GM23248 (cell line): Measurements from ENCODE around the gene NPFFR1.

Source experiments
- EZH2 ChIP-seq: fragments of 200-600 bp; sonication (generic); IDR thresholded peaks from 2 replicates; pipeline ENCODE4 v1.6.1; 2018; ENCODE audit warnings: antibody characterized with exemption, mild to moderate bottlenecking; ENCODE audit not compliant: insufficient read depth, poor library complexity, severe bottlenecking
- EZH2phosphoT487 ChIP-seq: fragments of 200-600 bp; sonication (generic); IDR thresholded peaks from 2 replicates; pipeline ENCODE4 v1.6.1; 2018; ENCODE audit warnings: antibody characterized with exemption, moderate library complexity, mild to moderate bottlenecking, low read depth; ENCODE audit not compliant: insufficient read depth

GRCh38 chr10:70320751-70321150 is 36.9 kb upstream of the NPFFR1 start:
- TF ChIP-seq EZH2 (no peak), EZH2phosphoT487 (no peak)
